Measurements from ENCODE around the gene SNRNP70.

GRCh38 chr19:49129238-49129583, 44.0 kb downstream of the SNRNP70 start:
- TF ChIP-seq CTCF (conservative IDR thresholded peaks at IDR 0.05 in 1 of 2, IDR thresholded peaks at IDR 0.05 in 1 of 2; ENCODE audit: low read depth in 1 of 2, low read length in 2 of 2) (no peak), EZH2 (IDR thresholded peaks at IDR 0.05; ENCODE audit: low read length, missing control alignments) (no peak)
